Limb (tissue), 2 donors: ENCODE results near the gene TTI1.

Source experiments
- DNase-seq, 2 donors: peaks; one replicate each; pipeline ENCODE4 v3.0.0-alpha.2; 2016; ENCODE audit errors: extremely low spot score in 2 of 2

The TTI1 gene

DNA sequence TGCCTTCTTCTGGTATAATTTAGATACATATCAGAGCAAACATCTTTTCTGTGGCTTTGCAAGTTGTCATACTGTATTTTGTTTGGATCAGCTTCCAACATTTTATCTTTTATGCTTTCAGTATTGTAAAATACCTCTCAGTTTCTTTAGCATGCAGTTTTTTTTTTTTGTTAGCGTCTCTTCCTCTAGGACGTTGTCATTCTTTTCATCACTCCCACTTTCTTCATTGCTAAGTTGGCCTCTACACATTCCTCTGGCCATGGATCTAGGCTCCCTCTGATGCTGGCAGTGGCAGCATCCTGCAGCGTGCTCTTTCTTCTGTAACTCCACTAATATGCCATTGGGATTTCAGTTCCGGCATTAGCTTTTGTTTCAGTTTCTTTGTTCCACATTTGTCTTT, 22.0 kb upstream of the TTI1 start:
- DNase-seq: no peak

DNA sequence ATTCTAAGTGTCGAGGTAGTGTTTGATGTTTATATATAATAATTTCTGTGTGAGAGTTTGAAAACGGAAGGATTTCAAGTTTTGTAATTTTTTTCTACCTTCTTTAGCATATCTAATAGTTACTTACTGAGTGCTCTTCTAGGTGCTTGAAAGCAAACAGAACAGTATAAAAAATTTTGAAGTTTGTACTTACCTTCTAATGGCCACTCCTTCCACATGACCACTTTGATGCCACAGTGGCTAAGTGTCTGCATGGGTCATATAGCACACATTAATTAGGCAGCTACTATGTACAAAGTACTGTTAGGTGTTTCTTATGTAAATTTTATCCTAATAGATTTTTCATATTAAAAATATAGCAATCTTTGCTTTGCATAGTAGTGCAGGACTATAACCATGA, 21.4 kb upstream of the TTI1 start:
- no peak for DNase-seq

DNA sequence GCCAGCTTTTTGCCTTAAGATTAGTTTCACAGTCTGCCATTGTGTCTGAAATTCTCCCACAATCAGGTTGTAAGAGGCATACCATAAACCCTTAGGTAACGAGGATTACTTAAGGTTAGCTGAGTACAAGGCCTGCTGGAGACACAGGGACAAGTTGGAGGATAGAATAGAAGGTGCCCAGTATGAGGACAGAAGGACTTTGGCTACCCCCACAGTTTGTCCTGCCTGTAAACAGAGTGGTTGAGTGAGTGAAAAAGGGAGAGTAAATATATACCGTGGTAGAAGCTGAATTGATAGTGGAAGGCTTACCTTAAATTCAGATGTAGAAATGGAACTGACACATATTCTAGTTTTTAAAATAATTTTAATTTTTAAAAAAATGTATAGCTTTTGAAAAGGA, 19.6 kb upstream of the TTI1 start:
- no peak for DNase-seq

DNA sequence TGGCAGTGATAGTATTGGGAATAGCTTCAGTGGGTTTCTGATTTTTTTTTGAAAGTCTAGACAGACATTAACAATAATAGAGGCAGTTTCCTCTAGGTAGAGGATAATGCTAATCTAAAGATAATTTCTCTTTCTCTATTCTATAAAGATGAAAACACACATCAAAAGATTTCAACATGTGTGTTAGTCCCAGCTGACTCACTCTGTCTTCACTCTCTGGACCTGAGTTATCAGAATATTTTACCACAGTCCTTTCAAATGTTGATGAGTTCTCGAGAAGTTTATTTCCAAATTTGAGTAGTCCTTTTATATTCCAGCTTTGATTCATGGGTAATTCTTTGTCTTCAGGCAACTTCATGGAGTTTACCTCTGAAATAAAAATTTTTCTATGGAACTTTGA, 17.4 kb upstream of the TTI1 start:
- DNase-seq: no peak

DNA sequence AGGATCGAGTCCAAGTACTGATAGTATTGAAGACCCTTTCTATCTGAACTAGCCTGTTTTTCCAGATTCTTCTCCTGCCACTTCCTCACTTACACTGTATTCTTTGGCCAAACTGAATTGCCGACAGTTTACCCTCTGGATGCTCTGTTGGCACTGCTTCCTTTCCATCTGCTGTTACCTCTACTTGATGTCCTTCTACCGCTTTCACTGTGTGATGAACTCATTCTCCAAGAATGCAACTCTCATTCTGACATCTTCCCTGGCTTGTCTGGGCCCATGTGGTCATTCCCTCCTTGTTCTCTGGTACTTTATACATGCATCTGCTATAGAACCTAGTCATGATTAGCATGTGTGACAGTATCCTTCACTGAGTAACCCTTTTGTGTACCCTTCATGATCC, 16.5 kb upstream of the TTI1 start:
- DNase-seq: no peak

DNA sequence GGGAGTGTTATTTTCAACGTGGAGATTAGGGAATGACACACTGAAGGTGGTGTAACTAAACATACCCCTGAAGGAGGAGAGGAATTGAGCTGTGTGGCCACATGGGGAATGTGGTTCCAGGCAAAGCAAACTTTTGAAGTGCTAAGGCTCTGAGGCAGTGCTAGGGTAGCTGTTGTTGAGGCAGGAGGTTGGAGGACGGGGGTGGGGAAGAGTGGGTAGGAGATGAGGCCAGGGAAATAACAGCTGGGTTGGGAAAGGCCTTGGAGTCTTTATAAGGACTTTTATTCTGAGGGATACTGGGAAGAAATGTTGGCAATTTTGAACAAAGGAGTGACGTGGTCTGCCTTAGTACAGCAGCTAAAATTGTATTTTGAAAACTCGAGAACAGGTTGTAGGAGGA, 13.3 kb upstream of the TTI1 start:
- no peak for DNase-seq

DNA sequence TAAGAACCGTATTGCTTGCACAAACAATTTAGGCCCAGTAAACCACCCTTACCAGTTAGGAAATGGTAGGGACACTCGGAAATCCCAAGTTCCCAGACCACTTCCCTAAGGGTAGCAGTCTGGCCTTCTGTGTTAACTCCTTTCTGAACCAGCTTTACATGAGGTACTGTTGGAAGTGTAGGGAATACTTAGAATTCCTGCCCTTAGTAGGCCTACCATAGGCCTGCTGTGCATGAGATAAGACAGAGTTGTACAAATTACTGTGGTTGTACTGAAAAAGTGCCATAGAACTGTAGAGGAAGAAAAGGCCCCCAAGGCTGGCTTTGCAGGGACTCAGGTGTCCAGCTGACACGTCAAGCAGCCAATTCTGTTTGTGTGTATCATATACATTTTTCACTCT, 11.4 kb upstream of the TTI1 start:
- DNase-seq: no peak

DNA sequence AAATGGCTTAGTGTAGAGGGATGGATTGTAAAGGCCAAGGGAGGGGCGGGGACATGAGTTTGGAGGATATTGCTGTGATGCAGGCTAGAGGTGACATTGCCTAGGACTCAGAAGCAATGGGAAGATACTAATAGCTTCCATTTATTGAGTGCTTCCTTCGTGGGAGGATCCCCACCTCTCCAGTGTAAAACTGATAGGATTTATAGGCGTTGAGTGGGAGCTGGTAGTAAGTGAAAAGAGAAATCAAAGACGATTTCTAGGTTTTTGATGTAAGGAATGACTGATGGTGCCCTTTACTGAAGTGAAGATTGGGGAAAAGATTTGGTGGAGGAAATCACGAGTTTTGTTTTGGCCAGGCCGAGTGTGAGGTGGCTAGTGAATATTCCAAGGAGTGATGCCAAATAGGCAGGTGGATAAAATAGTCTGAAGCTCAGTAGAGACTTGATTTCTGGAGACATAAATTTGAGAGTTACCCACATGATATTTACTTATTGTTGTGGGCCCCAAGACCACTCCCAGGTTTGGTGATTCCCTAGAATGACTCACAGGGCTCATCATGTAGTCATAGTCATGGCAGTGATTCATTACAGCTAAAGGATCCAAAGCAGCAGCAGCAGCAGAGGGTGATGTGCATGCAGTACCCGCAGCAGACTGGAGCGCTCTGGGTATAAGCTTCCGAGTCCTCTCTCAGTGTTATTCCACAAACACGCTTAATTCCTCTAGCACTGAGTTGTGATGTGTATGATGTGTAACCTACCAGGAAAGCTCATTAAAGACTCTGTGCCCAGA, 10.4 kb upstream of the TTI1 start:
- DNase-seq: no peak

DNA sequence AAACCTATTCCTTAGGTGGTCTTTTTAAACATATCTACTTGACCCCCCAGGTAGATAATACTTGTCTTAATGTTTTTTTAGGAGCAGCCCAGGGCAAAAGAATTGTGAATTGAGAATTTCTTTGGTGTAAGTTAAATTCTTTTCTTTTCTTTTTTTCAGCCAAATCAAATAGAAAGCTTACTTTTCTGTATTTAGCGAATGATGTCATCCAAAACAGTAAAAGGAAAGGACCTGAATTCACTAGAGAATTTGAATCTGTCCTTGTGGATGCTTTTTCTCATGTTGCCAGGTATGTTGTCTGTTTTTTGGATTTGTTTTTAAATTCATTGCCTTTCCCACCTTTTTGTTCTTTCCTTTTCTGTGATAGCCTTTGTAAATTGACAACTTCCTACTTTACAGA, 7.0 kb upstream of the TTI1 start:
- no peak for DNase-seq

DNA sequence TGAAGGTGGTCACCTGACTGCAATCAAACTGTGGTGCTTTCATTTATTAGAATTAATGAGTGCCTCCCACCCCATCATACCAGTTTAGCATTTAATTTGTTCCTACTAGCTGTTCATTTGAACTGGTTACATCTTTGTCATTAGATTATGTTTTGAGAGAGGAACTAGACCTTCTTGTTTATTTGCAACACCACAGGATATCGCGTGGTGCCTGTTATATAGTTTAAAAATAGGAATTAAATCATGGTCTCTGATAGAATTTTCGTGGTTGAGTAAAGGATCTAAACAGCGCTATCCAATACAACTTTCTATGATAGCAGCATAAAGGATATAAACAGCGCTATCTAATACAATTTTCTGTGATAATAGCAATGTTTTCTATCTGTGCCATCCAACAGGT, 3.1 kb upstream of the TTI1 start:
- DNase-seq: no peak

DNA sequence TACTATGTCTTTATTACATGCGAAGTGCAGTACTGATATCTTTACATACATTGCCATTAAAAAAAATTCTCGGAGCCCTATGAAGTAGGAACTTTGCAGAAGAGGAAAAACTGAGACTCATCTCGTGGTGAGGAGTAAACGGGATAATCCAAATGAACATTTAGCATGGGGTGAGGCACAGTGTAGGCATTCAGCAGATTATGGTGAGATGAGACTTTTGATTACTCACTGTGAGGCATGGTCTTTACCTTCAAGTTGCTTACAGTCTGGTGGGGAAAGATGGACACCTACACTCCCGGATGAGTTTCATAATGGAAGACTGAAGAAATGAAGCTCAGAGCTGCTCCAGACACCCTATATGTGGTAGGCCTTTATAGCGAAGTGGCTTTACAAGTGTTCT, 1.7 kb upstream of the TTI1 start:
- DNase-seq: no peak

DNA sequence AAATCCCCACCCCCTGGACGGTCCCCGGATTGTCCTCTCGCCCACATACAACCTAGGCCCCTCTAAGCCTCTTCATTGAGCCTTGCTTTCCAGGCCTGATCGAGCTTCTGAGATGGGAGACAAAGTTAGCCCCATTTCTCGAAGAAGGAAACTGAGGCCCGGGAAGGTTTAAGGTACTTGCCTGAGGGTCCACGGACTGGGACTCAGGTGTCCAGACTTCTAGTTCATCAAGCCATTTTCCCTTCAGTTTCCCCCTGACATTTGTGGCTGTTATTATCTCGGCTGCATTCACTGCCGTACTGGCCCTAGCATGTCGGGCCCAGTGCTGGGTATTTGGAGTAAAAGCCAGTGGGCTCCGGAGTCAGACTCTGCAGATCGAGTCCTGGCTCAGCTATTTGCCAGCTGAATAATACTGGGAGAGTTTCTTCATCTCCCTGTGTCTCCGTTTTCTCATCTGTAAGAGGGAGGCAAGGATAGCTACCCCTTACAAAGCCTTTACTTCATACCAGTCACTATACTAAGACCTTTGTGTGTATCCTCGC, 923 bp upstream of the TTI1 start:
- DNase-seq: no peak

DNA sequence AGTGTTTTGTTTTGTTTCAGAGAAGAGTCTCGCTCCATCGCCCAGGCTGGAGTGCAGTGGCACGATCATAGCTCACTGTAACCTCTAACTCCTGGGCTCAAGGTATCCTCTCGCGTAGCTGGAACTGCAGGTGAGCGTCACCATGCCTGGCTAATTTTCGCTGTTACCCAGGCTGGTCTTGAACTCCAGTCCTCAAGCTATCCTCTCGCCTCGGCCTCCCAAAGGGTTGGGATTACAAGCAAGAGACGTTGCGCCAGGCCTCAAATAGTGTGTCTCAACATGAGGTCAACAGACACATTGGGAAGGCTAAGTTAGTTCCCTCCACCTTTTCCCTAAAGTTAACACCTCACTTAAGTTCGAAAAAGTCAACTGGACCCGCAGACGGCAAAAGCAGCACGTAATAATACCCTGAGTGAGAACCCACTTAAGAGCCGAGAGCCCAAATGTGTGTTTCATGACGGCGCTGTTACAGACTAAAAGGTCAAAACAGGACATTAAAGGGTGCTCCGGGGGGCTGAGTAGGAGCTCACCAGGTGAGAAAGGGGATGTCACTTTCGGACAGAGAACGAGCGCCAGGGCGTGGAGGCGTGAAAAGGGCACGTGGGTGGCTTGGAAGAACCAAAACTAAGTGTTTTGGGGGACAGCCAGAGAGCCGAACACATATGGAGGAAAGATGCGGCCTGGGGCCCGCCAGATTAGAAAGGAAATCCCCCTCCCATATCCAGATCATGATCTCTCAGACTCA, 499 bp downstream of the TTI1 start:
- DNase-seq: no peak

DNA sequence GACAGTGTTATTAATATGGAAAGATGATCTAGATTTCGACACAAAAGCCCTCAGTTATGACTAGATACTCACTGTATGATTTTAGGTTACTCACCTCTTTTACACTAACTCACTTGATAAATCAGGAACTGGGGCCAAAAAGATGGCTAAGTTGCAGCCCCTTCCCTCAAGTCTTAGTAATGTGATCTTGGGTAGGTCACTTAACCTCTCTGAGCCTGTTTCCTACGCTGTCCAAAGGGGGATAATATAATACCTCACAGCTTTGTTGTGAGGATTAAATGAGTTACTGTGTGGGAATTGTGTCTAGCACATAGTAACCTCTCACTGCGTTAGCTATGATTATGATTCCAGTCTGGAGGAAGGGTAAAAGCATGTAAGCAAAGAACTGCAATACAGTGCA, 1.3 kb downstream of the TTI1 start:
- no peak for DNase-seq

DNA sequence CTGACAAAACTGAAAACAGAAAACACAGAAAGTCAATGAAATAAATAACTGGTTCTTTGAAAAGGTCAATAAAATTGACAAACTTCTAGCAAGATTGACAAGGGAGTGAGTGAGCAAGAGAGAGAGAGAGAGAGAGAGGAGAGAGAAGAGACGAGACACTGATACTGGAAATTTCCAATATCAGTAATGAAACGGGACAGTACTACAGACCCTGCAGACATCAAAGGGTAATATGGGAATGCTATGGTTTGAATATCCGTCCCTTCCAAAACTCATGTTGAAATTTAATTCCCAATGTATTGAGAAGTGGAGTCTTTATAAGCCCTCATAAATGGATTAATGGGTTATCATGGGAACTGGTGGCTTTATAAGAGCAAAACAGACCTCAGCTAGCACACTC, 3.8 kb downstream of the TTI1 start:
- no peak for DNase-seq

DNA sequence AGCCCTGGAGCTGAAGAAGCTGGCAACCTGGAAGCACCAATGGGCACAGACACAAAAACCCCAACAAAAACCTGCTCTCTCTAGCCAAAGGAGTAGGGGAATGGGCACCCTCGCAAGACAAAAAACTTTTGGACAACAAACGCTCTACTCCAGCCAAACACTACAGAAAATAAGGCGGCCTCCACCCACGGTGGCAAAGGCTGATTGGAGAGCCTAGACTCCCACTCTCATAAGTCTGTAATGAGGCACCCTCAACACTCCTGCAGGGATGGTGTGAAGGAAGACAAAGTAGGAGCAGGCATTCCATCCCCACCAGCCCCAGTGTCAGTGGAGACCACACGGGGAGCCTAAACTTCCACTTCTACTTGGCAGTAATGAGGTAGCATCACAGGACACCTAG, 8.8 kb downstream of the TTI1 start:
- DNase-seq: no peak

DNA sequence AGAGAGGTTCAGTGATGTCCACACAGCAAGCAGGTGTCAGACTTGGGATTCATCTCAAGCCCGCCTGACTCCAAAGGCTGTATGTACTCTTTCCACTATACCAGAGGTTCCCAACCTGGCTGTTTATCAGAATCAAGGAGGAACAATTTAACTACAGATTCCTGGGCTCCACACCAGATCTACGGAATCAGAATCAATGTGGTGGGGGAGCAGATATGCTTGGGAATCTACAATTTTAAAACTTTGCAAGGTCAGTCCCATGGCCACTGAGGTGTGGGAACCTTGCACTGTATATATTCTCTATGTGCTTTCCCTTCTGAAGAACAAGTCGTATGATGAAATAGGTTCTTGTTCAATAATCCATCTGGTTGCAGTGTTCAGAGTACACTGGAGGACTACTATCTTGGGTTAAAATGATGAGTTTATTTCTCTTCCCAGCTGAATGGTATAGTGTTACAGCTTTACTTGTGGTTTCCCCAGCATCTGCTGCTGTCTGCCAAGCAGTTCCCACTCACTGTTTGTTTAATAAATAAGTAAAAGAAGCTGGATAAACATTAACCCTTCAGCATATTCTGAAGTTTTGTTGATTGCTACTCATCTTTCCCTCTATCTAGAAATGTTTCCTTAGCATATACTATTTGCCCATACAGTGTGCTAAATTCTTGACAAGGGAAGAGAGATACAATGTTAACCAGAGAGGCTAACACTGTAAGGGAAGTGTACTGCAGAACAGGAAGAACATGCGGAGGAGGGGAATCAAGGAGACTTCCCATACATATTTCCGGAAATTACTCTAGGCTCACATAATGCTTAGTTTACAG, 9.9 kb downstream of the TTI1 start:
- peak in 1 of 2 donors; percentile 46 for DNase-seq

DNA sequence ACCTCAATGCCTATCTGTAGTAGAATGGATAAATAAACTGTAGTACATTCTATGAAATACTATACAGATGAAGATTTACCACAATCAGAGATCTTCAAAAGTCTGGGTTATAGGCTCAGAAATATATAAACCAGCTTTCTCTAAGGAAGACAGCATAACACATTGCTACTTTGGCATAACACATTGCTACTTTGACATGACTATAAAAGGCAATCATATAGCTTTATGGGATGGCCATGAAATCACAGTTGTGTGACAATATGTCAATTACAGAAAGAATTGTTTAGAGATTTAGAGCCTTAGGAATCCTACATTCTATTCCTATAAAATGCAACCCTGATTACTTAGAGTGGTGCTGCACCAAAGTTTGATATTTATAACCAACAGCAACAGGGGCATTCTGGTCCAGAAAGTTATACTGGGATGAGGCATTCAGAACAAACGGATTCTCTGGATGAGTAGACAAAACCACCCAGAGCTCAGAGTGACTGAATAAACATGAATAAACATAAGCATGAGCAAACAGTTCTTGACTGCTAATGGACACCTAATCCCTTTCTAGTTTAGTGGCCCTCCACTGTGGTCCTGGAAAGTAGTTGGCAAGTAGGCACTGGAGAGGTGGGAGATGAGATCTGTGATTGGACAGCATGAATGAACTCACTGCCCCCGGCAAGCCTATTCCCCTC, 12.0 kb downstream of the TTI1 start:
- no peak for DNase-seq

DNA sequence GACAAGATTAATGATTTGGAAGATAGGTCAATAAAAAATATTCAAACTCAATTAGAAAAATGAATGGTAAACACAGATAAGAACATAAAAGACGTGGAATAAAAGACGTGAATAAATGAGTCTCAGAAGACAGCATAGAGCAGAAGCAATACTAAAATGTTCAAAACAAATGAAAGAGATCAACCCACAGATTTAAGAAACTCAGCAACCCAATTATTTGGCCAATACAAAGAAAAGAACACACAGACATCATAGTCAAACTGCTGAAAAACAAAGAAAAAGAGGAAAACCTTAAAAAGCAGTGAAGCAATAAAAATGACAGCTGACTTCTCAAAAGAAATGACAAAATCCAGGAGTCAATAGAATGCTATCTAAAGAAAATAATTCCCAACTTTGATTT, 14.9 kb downstream of the TTI1 start:
- DNase-seq: no peak

DNA sequence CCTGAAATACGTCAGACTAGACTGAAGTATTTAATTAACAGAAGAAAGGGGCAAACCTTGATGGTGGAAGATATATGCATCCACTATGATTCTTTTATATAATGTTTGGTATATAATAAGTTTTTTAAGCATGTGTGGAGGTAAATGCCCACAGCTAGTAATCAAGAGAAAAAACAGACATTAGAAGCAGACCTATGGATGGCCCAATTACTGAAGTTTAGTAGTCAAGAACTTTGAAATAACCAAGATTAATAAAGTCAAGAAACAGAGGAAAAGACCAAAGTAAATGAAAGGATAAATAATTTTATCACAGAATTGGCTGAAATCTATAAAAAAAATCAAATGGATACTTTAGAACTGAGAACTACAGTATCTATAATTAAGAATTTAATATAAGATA, 15.3 kb downstream of the TTI1 start:
- DNase-seq: no peak

DNA sequence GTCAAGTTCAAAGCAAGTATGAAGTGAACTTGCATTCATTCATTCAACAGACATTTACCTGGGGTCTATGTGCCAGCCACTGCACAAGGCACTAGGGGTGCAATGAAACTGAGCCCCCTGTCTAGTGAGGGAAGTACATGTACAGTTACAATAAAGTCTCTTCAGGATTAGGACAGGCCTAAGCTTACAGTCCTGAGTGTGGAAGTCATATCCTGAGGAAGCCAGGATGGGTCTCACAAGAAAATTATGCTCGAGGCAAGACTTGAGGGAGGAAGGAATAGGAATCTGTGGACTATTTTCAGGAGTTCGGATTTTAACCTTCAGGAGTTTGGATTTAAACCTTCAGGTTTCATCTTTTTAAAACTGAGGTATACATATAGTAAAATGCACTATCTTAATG, 19.4 kb downstream of the TTI1 start:
- DNase-seq: no peak

DNA sequence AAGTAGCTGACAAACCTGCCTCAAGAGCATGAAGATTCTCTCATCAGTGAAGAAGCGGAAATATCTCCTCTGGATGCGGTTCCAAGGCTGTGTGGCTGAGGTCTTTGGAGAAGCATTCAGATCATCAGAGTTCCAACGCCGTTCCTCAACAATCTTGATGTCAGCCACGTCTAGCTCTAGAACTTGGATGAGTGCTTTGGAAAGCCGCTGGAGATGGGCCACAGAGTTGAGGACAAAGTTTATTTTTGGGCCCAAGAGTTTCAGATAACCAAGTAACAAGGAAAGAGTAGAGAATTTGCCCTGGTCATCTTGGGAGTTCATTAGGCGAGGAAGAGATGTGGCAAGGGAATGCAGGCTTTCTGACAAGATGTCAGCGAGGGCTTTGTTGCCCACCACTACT, 20.9 kb downstream of the TTI1 start:
- no peak for DNase-seq
